ENCODE results near the gene MBP.

DNA sequence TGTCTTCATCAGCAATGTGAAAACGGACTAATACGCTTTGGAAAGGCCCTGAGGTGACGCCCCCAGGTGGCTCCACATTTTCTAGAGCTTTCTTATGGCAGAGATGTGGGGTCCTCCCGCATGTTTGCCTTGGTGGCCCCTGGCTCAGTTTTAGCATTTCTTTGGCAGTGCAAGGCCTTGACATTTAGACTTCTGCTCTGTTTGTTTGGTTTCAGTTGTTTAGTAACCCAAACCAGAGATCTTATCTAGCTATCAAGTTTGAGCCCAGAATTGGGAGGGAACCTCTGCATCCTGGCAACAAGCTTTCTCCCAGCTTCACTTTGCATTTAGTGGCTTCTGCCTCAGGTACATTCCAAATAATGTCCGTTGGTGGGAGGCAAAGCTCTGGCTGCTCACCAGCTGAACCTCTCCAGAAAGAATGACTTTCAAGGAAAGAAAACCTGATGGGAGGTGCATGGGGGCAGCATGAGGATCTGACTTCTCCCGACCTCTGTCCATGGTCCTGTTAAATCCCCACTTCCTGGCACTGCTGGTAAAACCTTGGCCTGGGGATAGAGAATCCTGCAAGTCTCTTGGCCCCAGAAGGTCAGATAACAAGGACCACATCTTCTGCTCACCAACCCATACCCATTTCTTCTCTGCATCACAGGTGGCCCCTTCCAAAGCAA is 12.0 kb upstream of the MBP start:
- TF ChIP-seq POLR2AphosphoS5 (IDR thresholded peaks at IDR 0.05; ENCODE audit: borderline replicate concordance, low read depth, low read length), result no peak
- TF ChIP-seq EZH2 (IDR thresholded peaks at IDR 0.05), result no peak
- no peak for TF ChIP-seq FOXP2 (optimal IDR thresholded peaks at IDR 0.05; ENCODE audit: control extremely low read depth, extremely low read length, insufficient read depth)
